ENCODE results near the gene SENP6.

SENP6 gene

GRCh38 chr6:75600768-75601167 lies 912 bp upstream of the SENP6 start:
- no peak overlapping the region for H3K4me3 ChIP-seq (ENCODE audit: low read length)
- TF ChIP-seq ZNF274 (IDR thresholded peaks at IDR 0.05; ENCODE audit: low read depth, low read length): no peak

GRCh38 chr6:75602246-75603105 lies 796 bp downstream of the SENP6 start:
- peak overlapping the region; percentile 63 for H3K4me3 ChIP-seq (ENCODE audit: low read length)
- no peak for TF ChIP-seq ZNF274 (IDR thresholded peaks at IDR 0.05; ENCODE audit: low read depth, low read length)

- H3K4me3 ChIP-seq (ENCODE audit: low read length): peak overlapping the region; percentile 63
- no peak for TF ChIP-seq ZNF274 (IDR thresholded peaks at IDR 0.05; ENCODE audit: low read depth, low read length)
These were observed 1.4 kb downstream of the SENP6 start for GRCh38 chr6:75603106-75603420.

GRCh38 chr6:75604294-75604693 lies 2.6 kb downstream of the SENP6 start:
- no peak overlapping the region; the same call in 1 of the 2 replicates for H3K4me3 ChIP-seq (ENCODE audit: low read length)
- TF ChIP-seq ZNF274 (IDR thresholded peaks at IDR 0.05; ENCODE audit: low read depth, low read length): no peak

GRCh38 chr6:75605635-75606034 lies 4.0 kb downstream of the SENP6 start:
- TF ChIP-seq ZNF274 (IDR thresholded peaks at IDR 0.05; ENCODE audit: low read depth, low read length): no peak
- H3K4me3 ChIP-seq (ENCODE audit: low read length): no peak overlapping the region

GRCh38 chr6:75608304-75608703 lies 6.6 kb downstream of the SENP6 start:
- no peak overlapping the region for H3K4me3 ChIP-seq (ENCODE audit: low read length)
- no peak for TF ChIP-seq ZNF274 (IDR thresholded peaks at IDR 0.05; ENCODE audit: low read depth, low read length)

GRCh38 chr6:75608956-75609533 lies 7.4 kb downstream of the SENP6 start:
- 0 out of 2 replicates have a peak overlapping the region, but pooled peaks have one; percentile 14 for H3K4me3 ChIP-seq (ENCODE audit: low read length)
- no peak for TF ChIP-seq ZNF274 (IDR thresholded peaks at IDR 0.05; ENCODE audit: low read depth, low read length)

- TF ChIP-seq ZNF274 (IDR thresholded peaks at IDR 0.05; ENCODE audit: low read depth, low read length): no peak
- no peak overlapping the region for H3K4me3 ChIP-seq (ENCODE audit: low read length)
These were observed 8.2 kb downstream of the SENP6 start for GRCh38 chr6:75609639-75610590.

GRCh38 chr6:75611011-75611701 lies 9.5 kb downstream of the SENP6 start:
- no peak for TF ChIP-seq ZNF274 (IDR thresholded peaks at IDR 0.05; ENCODE audit: low read depth, low read length)
- no peak overlapping the region; the same call in 1 of the 2 replicates for H3K4me3 ChIP-seq (ENCODE audit: low read length)

GRCh38 chr6:75611702-75612375 lies 10.2 kb downstream of the SENP6 start:
- TF ChIP-seq ZNF274 (IDR thresholded peaks at IDR 0.05; ENCODE audit: low read depth, low read length): no peak
- peak overlapping the region; percentile 18; the same call in 1 of the 2 replicates for H3K4me3 ChIP-seq (ENCODE audit: low read length)

GRCh38 chr6:75612434-75612833 lies 10.8 kb downstream of the SENP6 start:
- no peak for TF ChIP-seq ZNF274 (IDR thresholded peaks at IDR 0.05; ENCODE audit: low read depth, low read length)

GRCh38 chr6:75613056-75613501 lies 11.4 kb downstream of the SENP6 start:
- TF ChIP-seq ZNF274 (IDR thresholded peaks at IDR 0.05; ENCODE audit: low read depth, low read length): no peak
- no peak overlapping the region for H3K4me3 ChIP-seq (ENCODE audit: low read length)

More at GRCh38 chr6:75612434-75612833, 10.8 kb downstream of the SENP6 start:
- H3K4me3 ChIP-seq (ENCODE audit: low read length): peak overlapping the region; percentile 18; the same call in 1 of the 2 replicates

GRCh38 chr6:75618437-75618836 lies 16.8 kb downstream of the SENP6 start:
- H3K4me3 ChIP-seq (ENCODE audit: low read length): no peak overlapping the region
- TF ChIP-seq ZNF274 (IDR thresholded peaks at IDR 0.05; ENCODE audit: low read depth, low read length): no peak
